ENCODE data around the gene WDR70.

Gene WDR70

DNA sequence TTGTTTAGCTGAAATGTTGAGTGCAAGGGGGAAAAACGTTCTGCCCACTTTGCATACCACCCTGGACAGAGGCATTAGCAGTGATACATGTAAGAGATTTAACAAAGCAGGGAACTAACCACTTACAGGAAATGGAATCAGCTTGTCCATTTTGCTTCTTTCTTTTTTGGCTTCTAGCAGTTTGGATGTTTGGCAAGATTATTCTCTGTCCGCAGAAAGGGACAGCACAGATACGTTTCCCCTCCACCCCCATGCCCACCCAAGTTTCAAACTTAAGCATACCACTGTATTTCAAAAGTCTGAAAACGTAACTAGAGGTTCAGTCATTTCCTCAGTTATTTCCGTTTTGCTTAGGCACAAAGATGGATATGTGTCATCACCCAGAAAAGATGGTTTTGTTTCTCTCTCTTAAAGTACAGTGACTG is 342.3 kb downstream of the WDR70 start:
- Histone ChIP-seq H3K27ac (ENCODE audit: low read length) (no peak overlapping the region), H3K36me3 (ENCODE audit: control insufficient read depth in 2 of 2, insufficient read depth in 2 of 2, low read length in 2 of 2) (peaks cover 0 to 6% of the 10 kb centered on the region in 2 donors), H3K9ac (ENCODE audit: low read length in 2 of 2) (no peak overlapping the region), H3K27me3 (ENCODE audit: control insufficient read depth in 1 of 2, insufficient read depth in 2 of 2, low read length in 2 of 2) (no peaks in the 10 kb centered on the region), H3K9me3 (ENCODE audit: control insufficient read depth in 2 of 2, low read length in 2 of 2) (no peaks in the 10 kb centered on the region), H3K4me1 (ENCODE audit: control insufficient read depth, insufficient read depth, low read length) (peaks cover 4% of the 10 kb centered on the region), H3K4me3 (ENCODE audit: low read length in 2 of 2) (no peak overlapping the region)

DNA sequence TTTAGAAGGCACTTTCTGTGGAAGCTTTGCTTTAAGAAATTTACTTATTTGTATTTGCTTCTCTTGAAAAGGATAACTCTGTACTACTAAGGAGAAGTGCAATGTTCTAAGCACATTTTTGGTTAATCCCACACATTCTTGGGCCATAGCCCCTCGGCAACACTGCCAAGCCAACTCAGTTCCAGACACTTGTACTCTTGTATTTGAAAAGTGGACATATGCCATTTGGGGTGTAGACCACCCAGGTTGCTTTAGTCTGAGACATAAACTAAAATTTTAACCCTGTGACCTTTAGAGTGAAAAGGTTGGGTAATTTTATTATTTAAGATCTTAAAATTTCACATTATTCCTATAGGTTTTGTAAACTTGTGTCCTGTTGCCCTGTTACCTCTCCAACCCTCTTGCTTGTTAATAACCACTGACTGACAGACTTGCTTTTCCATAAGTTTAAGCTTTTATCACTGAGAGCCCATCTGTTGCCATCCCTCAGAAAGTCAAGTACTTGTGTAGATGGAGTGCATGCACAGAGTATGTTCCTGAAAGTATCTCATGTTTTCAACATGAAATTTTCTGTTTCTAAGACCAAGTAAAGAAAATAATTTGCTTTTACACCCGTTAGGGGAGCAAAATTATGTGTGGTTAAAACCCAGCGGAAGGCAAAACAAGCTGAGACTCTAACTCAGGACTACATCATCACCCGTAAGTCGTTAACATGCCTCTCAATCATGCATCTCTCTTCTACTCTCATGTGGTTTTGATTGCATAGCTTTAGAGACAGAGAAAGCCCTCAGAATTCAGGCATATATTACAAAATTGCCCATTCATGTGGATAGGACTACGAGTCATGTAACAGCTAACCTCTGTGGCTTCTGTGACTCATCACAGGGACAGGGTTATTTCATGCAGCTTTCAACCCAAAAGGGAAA is 343.4 kb downstream of the WDR70 start:
- no peak overlapping the region for H3K9ac ChIP-seq (ENCODE audit: low read length in 2 of 2)

DNA sequence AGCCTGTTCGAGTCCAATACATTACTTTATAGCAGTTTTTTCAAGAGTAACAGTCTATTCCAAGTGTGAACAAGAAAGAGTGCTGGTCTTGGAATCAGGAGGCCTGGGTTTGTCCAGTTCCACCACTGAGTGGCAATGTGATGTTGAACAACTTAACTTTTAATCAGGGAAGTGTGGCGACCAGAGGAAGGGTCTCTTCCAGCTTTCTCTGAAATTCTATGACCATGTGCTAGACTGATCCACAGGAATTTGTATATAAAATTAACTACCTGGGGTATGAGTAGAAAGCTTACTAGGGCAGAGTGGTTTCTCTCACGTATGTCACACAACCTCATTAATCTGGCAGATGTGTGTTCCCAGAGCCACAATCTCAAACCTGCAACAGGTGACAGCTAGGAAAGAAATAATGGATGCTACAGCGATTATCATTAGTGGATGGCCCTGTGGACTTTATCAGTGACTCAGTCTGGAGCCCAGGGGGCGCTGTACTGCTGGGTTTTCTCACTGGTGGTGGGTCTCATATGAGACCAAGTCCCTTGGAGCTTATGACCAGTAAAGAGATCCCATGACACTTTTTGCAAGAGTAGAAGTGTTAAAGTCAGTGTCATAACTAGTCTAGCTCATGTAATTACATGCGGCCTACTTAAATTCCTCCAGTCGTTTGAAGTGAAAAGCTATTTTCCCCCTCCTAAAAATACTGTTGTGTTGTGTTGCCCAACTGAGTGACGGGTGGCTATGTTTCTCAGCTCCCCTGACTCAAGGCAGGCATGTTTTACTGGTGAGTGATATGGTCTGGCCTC is 344.2 kb downstream of the WDR70 start:
- H3K36me3 ChIP-seq (ENCODE audit: control insufficient read depth in 2 of 2, insufficient read depth in 2 of 2, low read length in 2 of 2) = peaks cover 6 to 11% of the 10 kb centered on the region in 2 donors
- no peak overlapping the region for H3K9ac ChIP-seq (ENCODE audit: low read length in 2 of 2)
- no peak overlapping the region for H3K27ac ChIP-seq (ENCODE audit: low read length)
- H3K27me3 ChIP-seq (ENCODE audit: control insufficient read depth in 1 of 2, insufficient read depth in 2 of 2, low read length in 2 of 2) = no peaks in the 10 kb centered on the region
- H3K4me1 ChIP-seq (ENCODE audit: control insufficient read depth, insufficient read depth, low read length) = no peaks in the 10 kb centered on the region
- no peaks in the 10 kb centered on the region for H3K9me3 ChIP-seq (ENCODE audit: control insufficient read depth in 2 of 2, low read length in 2 of 2)
- no peak overlapping the region for H3K4me3 ChIP-seq (ENCODE audit: low read length in 2 of 2)

More for the DNA sequence above, 343.4 kb downstream of the WDR70 start:
- H3K27me3 ChIP-seq (ENCODE audit: control insufficient read depth in 1 of 2, insufficient read depth in 2 of 2, low read length in 2 of 2) = no peaks in the 10 kb centered on the region
- H3K9me3 ChIP-seq (ENCODE audit: control insufficient read depth in 2 of 2, low read length in 2 of 2) = no peaks in the 10 kb centered on the region
- peaks cover 4% of the 10 kb centered on the region for H3K4me1 ChIP-seq (ENCODE audit: control insufficient read depth, insufficient read depth, low read length)
- no peak overlapping the region for H3K4me3 ChIP-seq (ENCODE audit: low read length in 2 of 2)
- H3K27ac ChIP-seq (ENCODE audit: low read length) = no peak overlapping the region
- peaks cover 6 to 11% of the 10 kb centered on the region in 2 donors for H3K36me3 ChIP-seq (ENCODE audit: control insufficient read depth in 2 of 2, insufficient read depth in 2 of 2, low read length in 2 of 2)

DNA sequence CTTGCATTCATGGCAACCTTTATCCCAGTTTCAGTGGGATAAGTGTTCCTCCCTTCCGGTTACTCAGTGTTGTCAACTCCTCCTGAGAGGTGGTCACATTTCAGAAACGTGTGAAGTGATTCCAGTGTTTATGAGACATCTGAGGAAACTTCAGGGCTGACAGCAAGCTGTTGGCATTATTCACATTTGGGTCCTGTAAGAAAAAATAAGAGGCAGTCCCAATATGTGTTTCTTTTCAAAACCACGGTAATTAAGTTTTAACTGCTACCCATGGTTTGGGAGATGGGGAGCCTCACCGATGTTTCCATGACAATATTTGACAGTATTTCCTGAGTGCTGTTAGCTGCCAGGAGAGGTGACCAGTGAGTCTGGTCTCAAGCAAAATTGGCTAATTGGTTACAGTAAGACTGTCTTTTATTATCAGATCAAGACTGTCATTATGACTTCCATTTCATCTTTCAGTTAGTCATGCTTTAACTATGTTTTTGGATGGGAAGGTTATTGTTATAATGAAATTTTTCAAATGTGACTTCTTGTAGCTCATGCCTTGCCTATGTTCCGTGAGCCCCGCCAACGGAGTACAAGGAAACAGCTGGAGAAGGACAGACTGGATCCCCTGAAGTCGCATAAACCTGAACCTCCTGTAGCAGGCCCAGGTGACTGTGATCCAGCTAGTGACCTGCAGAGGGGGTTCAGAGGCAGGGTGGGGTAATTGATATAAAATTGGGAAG is 345.4 kb downstream of the WDR70 start:
- H3K9ac ChIP-seq (ENCODE audit: low read length in 2 of 2) = no peak overlapping the region
- H3K4me3 ChIP-seq (ENCODE audit: low read length in 2 of 2) = no peak overlapping the region
- no peaks in the 10 kb centered on the region for H3K27me3 ChIP-seq (ENCODE audit: control insufficient read depth in 1 of 2, insufficient read depth in 2 of 2, low read length in 2 of 2)
- H3K4me1 ChIP-seq (ENCODE audit: control insufficient read depth, insufficient read depth, low read length) = no peaks in the 10 kb centered on the region
- peaks cover 6 to 11% of the 10 kb centered on the region in 2 donors for H3K36me3 ChIP-seq (ENCODE audit: control insufficient read depth in 2 of 2, insufficient read depth in 2 of 2, low read length in 2 of 2)
- H3K9me3 ChIP-seq (ENCODE audit: control insufficient read depth in 2 of 2, low read length in 2 of 2) = no peaks in the 10 kb centered on the region
- H3K27ac ChIP-seq (ENCODE audit: low read length) = no peak overlapping the region

DNA sequence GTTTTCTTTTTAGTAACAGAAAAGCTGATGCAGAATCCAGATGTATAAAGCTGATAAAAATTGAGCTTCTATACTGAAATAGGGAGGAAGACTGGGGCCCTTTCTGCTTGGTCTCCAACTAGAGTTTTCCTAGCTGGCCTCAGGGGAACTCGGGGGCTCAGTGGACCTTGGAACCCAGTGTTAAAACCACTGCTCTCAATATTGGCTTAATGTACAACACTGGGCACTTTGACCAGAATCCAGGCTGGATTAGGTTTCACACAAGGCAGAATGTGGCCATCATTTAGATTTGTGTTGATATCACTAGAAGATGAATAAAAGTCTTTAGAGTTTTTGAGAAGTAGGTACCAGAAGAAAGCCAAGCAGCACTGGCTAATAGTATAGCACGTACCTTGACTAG is 346.1 kb downstream of the WDR70 start:
- no peaks in the 10 kb centered on the region for H3K27me3 ChIP-seq (ENCODE audit: control insufficient read depth in 1 of 2, insufficient read depth in 2 of 2, low read length in 2 of 2)

DNA sequence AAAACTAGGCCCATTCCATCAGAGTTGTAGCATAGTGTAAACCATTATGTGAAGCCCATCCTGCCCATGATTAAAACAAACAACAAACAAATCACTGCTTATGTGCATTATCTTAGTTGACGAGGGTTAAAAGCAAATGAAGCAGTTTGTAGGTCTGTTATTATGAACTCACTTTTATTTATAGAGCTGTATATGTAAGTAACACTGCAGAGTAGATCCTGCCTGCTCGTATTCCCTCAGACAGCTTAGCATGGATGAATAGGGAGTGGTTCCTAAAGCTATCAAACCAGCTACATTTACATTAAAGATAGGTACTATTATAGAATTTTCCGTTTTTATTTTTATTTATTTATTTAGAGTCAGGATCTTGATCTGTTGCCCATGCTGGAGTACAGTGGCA is 348.1 kb downstream of the WDR70 start:
- no peaks in the 10 kb centered on the region for H3K27me3 ChIP-seq (ENCODE audit: control insufficient read depth in 1 of 2, insufficient read depth in 2 of 2, low read length in 2 of 2)
- H3K4me3 ChIP-seq (ENCODE audit: low read length in 2 of 2) = no peak overlapping the region
- H3K27ac ChIP-seq (ENCODE audit: low read length) = no peak overlapping the region
- no peaks in the 10 kb centered on the region for H3K9me3 ChIP-seq (ENCODE audit: control insufficient read depth in 2 of 2, low read length in 2 of 2)
- no peak overlapping the region for H3K9ac ChIP-seq (ENCODE audit: low read length in 2 of 2)
- H3K36me3 ChIP-seq (ENCODE audit: control insufficient read depth in 2 of 2, insufficient read depth in 2 of 2, low read length in 2 of 2) = peaks cover 6 to 11% of the 10 kb centered on the region in 2 donors
- H3K4me1 ChIP-seq (ENCODE audit: control insufficient read depth, insufficient read depth, low read length) = no peaks in the 10 kb centered on the region

More for the DNA sequence above, 346.1 kb downstream of the WDR70 start:
- no peaks in the 10 kb centered on the region for H3K4me1 ChIP-seq (ENCODE audit: control insufficient read depth, insufficient read depth, low read length)
- H3K4me3 ChIP-seq (ENCODE audit: low read length in 2 of 2) = no peak overlapping the region
- H3K9me3 ChIP-seq (ENCODE audit: control insufficient read depth in 2 of 2, low read length in 2 of 2) = no peaks in the 10 kb centered on the region
- no peak overlapping the region for H3K9ac ChIP-seq (ENCODE audit: low read length in 2 of 2)
- peaks cover 6 to 11% of the 10 kb centered on the region in 2 donors for H3K36me3 ChIP-seq (ENCODE audit: control insufficient read depth in 2 of 2, insufficient read depth in 2 of 2, low read length in 2 of 2)
- H3K27ac ChIP-seq (ENCODE audit: low read length) = no peak overlapping the region

DNA sequence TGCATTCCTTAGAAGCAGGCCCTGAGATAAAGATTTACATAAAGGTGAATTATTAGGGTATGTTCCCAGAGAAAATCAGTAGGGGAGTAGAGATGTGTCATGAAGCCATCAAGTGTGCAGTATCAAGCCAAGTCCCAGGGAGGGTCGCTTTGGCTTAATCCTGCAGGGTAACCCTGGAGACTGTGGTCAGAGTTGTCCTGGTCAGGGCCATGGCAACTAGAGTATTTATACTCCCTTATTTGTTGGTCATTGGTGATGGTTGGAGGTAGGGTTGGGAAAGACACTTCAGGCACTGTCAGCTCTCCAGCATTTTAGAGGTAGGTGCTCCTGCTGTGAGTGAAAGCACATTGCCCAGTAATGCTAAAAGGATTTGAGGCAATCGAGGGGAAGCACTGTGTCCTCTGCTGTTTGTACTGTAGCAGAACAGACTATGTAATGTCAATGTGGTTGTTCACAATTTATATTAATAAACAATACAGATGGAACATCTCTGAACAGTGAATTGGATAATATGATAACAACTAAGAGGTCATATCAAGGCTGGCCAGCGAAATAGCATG is 351.9 kb downstream of the WDR70 start:
- Histone ChIP-seq H3K36me3 (ENCODE audit: control insufficient read depth in 2 of 2, insufficient read depth in 2 of 2, low read length in 2 of 2) (peaks cover 5 to 6% of the 10 kb centered on the region in 2 donors), H3K4me1 (ENCODE audit: control insufficient read depth, insufficient read depth, low read length) (no peaks in the 10 kb centered on the region), H3K4me3 (ENCODE audit: low read length in 2 of 2) (no peak overlapping the region), H3K27me3 (ENCODE audit: control insufficient read depth in 1 of 2, insufficient read depth in 2 of 2, low read length in 2 of 2) (no peaks in the 10 kb centered on the region), H3K9ac (ENCODE audit: low read length in 2 of 2) (no peak overlapping the region), H3K9me3 (ENCODE audit: control insufficient read depth in 2 of 2, low read length in 2 of 2) (no peaks in the 10 kb centered on the region), H3K27ac (ENCODE audit: low read length) (no peak overlapping the region)

DNA sequence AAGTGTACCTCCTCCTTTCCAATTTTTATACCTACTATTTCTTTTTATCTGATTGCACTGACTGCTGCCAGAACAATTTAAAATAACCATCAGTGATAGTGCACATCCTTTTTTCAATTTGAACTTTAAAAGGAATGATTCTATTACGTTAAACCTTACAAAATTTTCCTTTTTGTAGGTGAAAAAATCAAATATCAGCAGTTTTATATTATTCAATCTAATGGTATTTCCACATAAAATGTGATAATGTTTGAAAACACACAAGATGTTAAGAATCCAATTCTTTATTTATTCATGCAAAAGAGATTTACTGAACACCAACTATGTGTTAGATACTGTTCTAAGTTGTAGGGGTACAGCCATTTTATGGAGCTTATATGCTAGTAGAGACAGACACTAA is 355.0 kb downstream of the WDR70 start:
- no peak overlapping the region for H3K9ac ChIP-seq (ENCODE audit: low read length in 2 of 2)
- H3K9me3 ChIP-seq (ENCODE audit: control insufficient read depth in 2 of 2, low read length in 2 of 2) = no peaks in the 10 kb centered on the region
- H3K27ac ChIP-seq (ENCODE audit: low read length) = no peak overlapping the region
- no peaks in the 10 kb centered on the region for H3K4me1 ChIP-seq (ENCODE audit: control insufficient read depth, insufficient read depth, low read length)
- H3K27me3 ChIP-seq (ENCODE audit: control insufficient read depth in 1 of 2, insufficient read depth in 2 of 2, low read length in 2 of 2) = no peaks in the 10 kb centered on the region
- H3K36me3 ChIP-seq (ENCODE audit: control insufficient read depth in 2 of 2, insufficient read depth in 2 of 2, low read length in 2 of 2) = no peaks in the 10 kb centered on the region
- no peak overlapping the region for H3K4me3 ChIP-seq (ENCODE audit: low read length in 2 of 2)

DNA sequence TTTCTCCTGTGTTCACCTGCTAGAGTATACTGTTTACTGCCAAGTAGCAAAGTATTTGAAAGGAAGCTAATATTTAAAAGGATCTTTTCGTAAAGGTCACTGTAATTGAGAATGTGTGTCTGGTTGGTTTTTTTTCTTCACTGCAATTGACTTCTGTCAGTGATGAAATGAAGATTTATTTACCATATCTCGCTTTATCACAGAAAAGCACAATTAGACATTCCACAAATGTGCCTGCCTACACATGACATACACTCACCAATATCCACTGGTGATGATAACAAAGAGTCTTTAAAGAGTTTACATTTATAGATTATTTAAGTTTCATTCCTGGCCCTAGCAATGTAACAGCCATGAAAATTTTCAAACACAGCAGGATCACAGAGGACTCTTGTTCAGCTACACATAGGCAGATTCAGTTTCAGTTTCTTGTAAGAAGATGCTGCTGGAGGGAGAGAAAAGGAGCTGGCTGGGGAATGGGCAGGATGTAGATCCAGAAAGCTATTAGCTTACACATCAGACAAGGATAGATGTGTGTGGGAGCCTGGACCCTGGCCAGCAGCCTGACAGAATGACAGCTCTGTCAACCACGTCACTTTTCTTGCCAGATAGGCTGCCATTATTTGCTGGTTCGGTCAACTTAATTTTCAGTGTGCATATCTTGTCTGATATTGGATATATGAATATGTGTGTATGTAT is 356.7 kb downstream of the WDR70 start:
- Histone ChIP-seq H3K36me3 (ENCODE audit: control insufficient read depth in 2 of 2, insufficient read depth in 2 of 2, low read length in 2 of 2) (no peaks in the 10 kb centered on the region), H3K9ac (ENCODE audit: low read length in 2 of 2) (no peak overlapping the region), H3K27ac (ENCODE audit: low read length) (no peak overlapping the region), H3K4me3 (ENCODE audit: low read length in 2 of 2) (no peak overlapping the region), H3K27me3 (ENCODE audit: control insufficient read depth in 1 of 2, insufficient read depth in 2 of 2, low read length in 2 of 2) (no peaks in the 10 kb centered on the region), H3K9me3 (ENCODE audit: control insufficient read depth in 2 of 2, low read length in 2 of 2) (no peaks in the 10 kb centered on the region), H3K4me1 (ENCODE audit: control insufficient read depth, insufficient read depth, low read length) (no peaks in the 10 kb centered on the region)

DNA sequence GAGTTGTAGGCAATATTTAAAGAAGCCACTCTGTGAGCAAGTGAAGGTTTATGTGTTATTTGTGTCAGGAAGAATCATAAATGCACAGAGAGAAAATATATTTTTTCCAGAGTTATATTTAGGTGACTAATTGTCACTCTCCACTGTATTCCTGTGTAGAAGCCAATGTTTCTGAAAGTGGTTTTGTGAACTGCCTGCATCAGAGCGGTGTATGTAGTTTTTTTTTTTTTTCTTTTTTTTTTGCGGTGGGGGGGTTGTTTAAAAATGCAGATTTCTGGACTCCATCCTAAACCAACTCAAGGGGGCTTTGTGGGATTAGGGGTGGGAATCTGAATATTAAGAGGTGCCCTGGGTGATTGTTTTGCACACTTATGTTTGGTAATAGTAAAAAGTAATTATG is 357.3 kb downstream of the WDR70 start:
- H3K4me1 ChIP-seq (ENCODE audit: control insufficient read depth, insufficient read depth, low read length) = no peaks in the 10 kb centered on the region
- no peak overlapping the region for H3K27ac ChIP-seq (ENCODE audit: low read length)

More for the DNA sequence above, 357.3 kb downstream of the WDR70 start:
- Histone ChIP-seq H3K9ac (ENCODE audit: low read length in 2 of 2) (no peak overlapping the region), H3K27me3 (ENCODE audit: control insufficient read depth in 1 of 2, insufficient read depth in 2 of 2, low read length in 2 of 2) (no peaks in the 10 kb centered on the region), H3K36me3 (ENCODE audit: control insufficient read depth in 2 of 2, insufficient read depth in 2 of 2, low read length in 2 of 2) (no peaks in the 10 kb centered on the region), H3K9me3 (ENCODE audit: control insufficient read depth in 2 of 2, low read length in 2 of 2) (no peaks in the 10 kb centered on the region), H3K4me3 (ENCODE audit: low read length in 2 of 2) (no peak overlapping the region)
